Endothelial cell of umbilical vein (primary cell): ENCODE results near the gene ZNF154. TPM values are rescaled to one million over a fixed set of nuclear protein-coding genes. Genes with fewer than 3 reads are reported as not detected.

Source experiments
- BruUV-seq: library from RNA; stranded (reverse); fragments of 400-500 nt; replicated peaks from 2 replicates; lab custom pipeline; 2021; lab: Mats Ljungman, UMichigan
- CTCF ChIA-PET: fragments of 300-600, 350-600 bp; sonication (Branson Sonifier 250); formaldehyde crosslinking; loops from one replicate; lab custom pipeline; 2021; ENCODE audit warnings: antibody characterized with exemption, inconsistent platforms; lab: Charles Lee
- POLR2A ChIA-PET: fragments of 300-600, 350-600 bp; sonication (Branson Sonifier 250); formaldehyde crosslinking; loops from one replicate; lab custom pipeline; 2021; ENCODE audit warnings: antibody characterized with exemption, inconsistent platforms; lab: Charles Lee
- DNase-seq: peaks from one replicate; pipeline ENCODE4 v3.0.0-alpha.2; 2011; ENCODE audit warnings: low read depth, low spot score
- FAIRE-seq: peaks from 2 replicates; lab custom pipeline; 2011; peaks lifted over from hg19 to GRCh38; lab: Jason Lieb, UNC
- H2AFZ ChIP-seq: 2 replicates; pipeline ENCODE4 v1.6.0; 2012; ENCODE audit warnings: low read depth, low read length, control low read depth, inconsistent platforms
- H3K27ac ChIP-seq: 2 replicates; pipeline ENCODE4 v1.5.1; 2011; ENCODE audit warnings: low read depth, mild to moderate bottlenecking, control low read depth, low read length, moderate library complexity; ENCODE audit not compliant: insufficient read depth
- H3K27me3 ChIP-seq, 2 experiments: 2 replicates each; pipeline versions ENCODE4 v1.6.0 to v1.6.1; 2011; ENCODE audit warnings: low read length in 2 of 2, mixed read lengths in 1 of 2; ENCODE audit not compliant: control insufficient read depth in 2 of 2, insufficient read depth in 2 of 2
- H3K36me3 ChIP-seq, 2 experiments: 2 replicates in 1 of 2; 3 replicates in 1 of 2; pipeline ENCODE4 v1.5.1; 2011; ENCODE audit warnings: low read length in 2 of 2, mild to moderate bottlenecking in 1 of 2, moderate library complexity in 1 of 2; ENCODE audit not compliant: control insufficient read depth in 2 of 2, insufficient read depth in 2 of 2; ENCODE audit errors: extremely low read depth in 1 of 2
- H3K4me1 ChIP-seq: 3 replicates; pipeline ENCODE4 v1.5.1; 2011; ENCODE audit warnings: mild to moderate bottlenecking, low read length; ENCODE audit not compliant: control insufficient read depth, insufficient read depth; ENCODE audit errors: extremely low read depth
- H3K4me2 ChIP-seq: 2 replicates; pipeline ENCODE4 v1.6.1; 2011; ENCODE audit warnings: low read length, control low read depth, mixed read lengths; ENCODE audit not compliant: insufficient read depth
- H3K4me3 ChIP-seq, 3 experiments: fragments of 200-600 bp in 1 of 3; sonication (generic), shearing (Covaris generic) in 1 of 3; replicated peaks in 1 of 3; 2 replicates each; pipeline ENCODE4 v1.5.1; 2011 to 2016; ENCODE audit warnings: control low read depth in 3 of 3, low read length in 3 of 3, mild to moderate bottlenecking in 2 of 3, inconsistent platforms in 1 of 3, low read depth in 1 of 3, moderate library complexity in 1 of 3; ENCODE audit not compliant: insufficient read depth in 1 of 3
- H3K79me2 ChIP-seq: 2 replicates; pipeline ENCODE4 v1.6.0; 2012; ENCODE audit warnings: low read length, inconsistent platforms; ENCODE audit not compliant: control insufficient read depth, insufficient read depth
- H3K9ac ChIP-seq: replicated peaks from 2 replicates; pipeline ENCODE3; 2011; ENCODE audit warnings: low read length, control low read depth; ENCODE audit not compliant: insufficient read depth; ENCODE audit errors: extremely low read depth
- H3K9me1 ChIP-seq: replicated peaks from 3 replicates; pipeline ENCODE4 v1.6.0; 2011; ENCODE audit warnings: mild to moderate bottlenecking, low read length; ENCODE audit not compliant: control insufficient read depth, insufficient read depth; ENCODE audit errors: extremely low read depth
- H3K9me3 ChIP-seq: replicated peaks from 2 replicates; pipeline ENCODE4 v1.5.1; 2012; ENCODE audit warnings: low read length, inconsistent platforms; ENCODE audit not compliant: control insufficient read depth, insufficient read depth
- H4K20me1 ChIP-seq: replicated peaks from 2 replicates; pipeline ENCODE3; 2011; ENCODE audit warnings: mild to moderate bottlenecking, low read length; ENCODE audit not compliant: control insufficient read depth, insufficient read depth; ENCODE audit errors: extremely low read depth
- EZH2 ChIP-seq: IDR thresholded peaks from 2 replicates; pipeline ENCODE4 v1.6.1; 2012; ENCODE audit warnings: borderline replicate concordance, low read depth, mild to moderate bottlenecking, moderate library complexity, low read length, inconsistent platforms; ENCODE audit not compliant: severe bottlenecking
- dilution Hi-C: fragments of 300-500 bp; cut with MboI; formaldehyde crosslinking; loops from one replicate; pipeline ENCODE4 v1.15.0; 2019; ENCODE audit warnings: low sequenced_read_pairs; ENCODE audit not compliant: extremely low pct_ligation_motif_present
- intact Hi-C: fragments of 100-400 bp; cut with micrococcal nuclease; formaldehyde crosslinking; loops from one replicate; pipeline ENCODE4 v1.10.0; 2022
- polyA plus RNA-seq, 4 experiments: library from polyadenylated mRNA; depleted of rRNA in 3 of 4; stranded (reverse) in 3 of 4; unstranded in 1 of 4; fragments of >200 nt; gene quantifications; 2 replicates each; pipeline versions ENCODE4 v1.2.1 to v1.2.3, GENCODE V29; 2011 to 2012; ENCODE audit warnings: missing spikeins in 1 of 4
- total RNA-seq: library from RNA; stranded (reverse); gene quantifications from 2 replicates; pipeline ENCODE4 v1.2.3, GENCODE V29; 2021

ZNF154 gene
- total and polyA plus RNA-seq, 2 donors (not counting 3 experiments of a cell fraction or from before 2014, with no cell fraction given), result 1.3 to 2.0 TPM

DNA sequence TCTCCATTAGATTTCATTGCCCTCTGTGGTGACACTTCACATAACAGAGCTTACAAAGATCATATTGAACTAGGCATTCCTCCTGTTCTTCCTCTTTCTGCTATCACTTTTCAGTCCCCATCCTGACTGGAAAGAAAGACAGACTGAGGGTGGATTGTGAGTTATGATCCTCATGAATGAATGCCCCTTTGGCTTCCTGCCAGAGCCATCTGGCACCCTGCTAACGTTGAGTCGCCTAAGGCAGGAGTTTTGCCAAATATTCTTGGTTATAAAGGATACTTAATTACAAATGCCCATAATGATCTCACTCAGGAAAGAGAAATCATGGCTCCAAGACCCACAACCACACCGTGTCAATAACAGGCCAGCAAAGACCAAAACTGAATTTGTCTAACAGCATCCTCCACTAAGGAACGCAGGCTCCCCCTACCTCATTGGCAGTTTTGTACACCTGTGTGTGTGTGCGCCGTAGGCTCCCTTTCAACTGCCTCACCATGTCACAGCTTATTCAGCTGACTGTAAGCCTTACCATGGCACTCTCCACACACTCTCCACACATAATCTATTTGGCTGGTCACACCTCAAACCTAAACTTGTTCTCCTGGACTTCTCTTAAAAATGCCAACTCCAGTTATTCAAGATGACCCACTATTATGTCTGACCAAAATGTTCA is 60.5 kb downstream of the ZNF154 start:
- dilution Hi-C loops (no loop called here), intact Hi-C loops (no loop called here)
- H3K9me1 ChIP-seq, result no peaks in the 10 kb centered on the region
- no peaks in the 10 kb centered on the region for H3K27me3 ChIP-seq
- no peaks in the 10 kb centered on the region for H3K79me2 ChIP-seq
- DNase-seq (no peak), FAIRE-seq (no peak)
- no peak overlapping the region for H3K4me2 ChIP-seq
- H3K4me1 ChIP-seq, result no peaks in the 10 kb centered on the region
- CTCF ChIA-PET, result no interaction called here
- no peak for TF ChIP-seq EZH2
- no peak overlapping the region for H2AFZ ChIP-seq
- H4K20me1 ChIP-seq, result no peaks in the 10 kb centered on the region
- no peaks in the 10 kb centered on the region for H3K36me3 ChIP-seq
- H3K9me3 ChIP-seq, result no peaks in the 10 kb centered on the region
- BruUV-seq, result no TSS peak
- POLR2A ChIA-PET, result no interaction called here
- no peak overlapping the region for H3K4me3 ChIP-seq
- no peak overlapping the region for H3K9ac ChIP-seq
- H3K27ac ChIP-seq, result no peak overlapping the region

Other genes with a start within 250 kb of the ZNF154 start
- 6.4 and 7.0 TPM in 2 replicates for gene ZNF772, start 231.6 kb downstream of the ZNF154 start, total RNA-seq
- gene ZNF772, start 231.6 kb downstream of the ZNF154 start, polyA plus RNA-seq, result 1.5 and 3.1 TPM in 2 replicates
- 6.3 and 7.2 TPM in 2 replicates for gene ZNF419, start 221.5 kb downstream of the ZNF154 start, total RNA-seq
- gene ZNF419, start 221.5 kb downstream of the ZNF154 start, polyA plus RNA-seq, result 5.1 and 6.4 TPM in 2 replicates
- gene ZNF773, start 209.3 kb downstream of the ZNF154 start, total RNA-seq, result 4.3 and 5.5 TPM in 2 replicates
- 4.0 and 5.1 TPM in 2 replicates for gene ZNF773, start 209.3 kb downstream of the ZNF154 start, polyA plus RNA-seq
- 3.1 and 3.5 TPM in 2 replicates for gene ZNF549, start 181.8 kb downstream of the ZNF154 start, total RNA-seq
- 1.1 and 1.4 TPM in 2 replicates for gene ZNF549, start 181.8 kb downstream of the ZNF154 start, polyA plus RNA-seq
- gene ZNF550, start 149.3 kb downstream of the ZNF154 start, total RNA-seq, result 4.8 and 8.4 TPM in 2 replicates
- 2.0 and 2.5 TPM in 2 replicates for gene ZNF550, start 149.3 kb downstream of the ZNF154 start, polyA plus RNA-seq
- gene ZNF416, start 130.3 kb downstream of the ZNF154 start, total RNA-seq, result 3.8 and 4.2 TPM in 2 replicates
- 1.4 and 1.5 TPM in 2 replicates for gene ZNF416, start 130.3 kb downstream of the ZNF154 start, polyA plus RNA-seq
- gene ZIK1, start 125.1 kb downstream of the ZNF154 start, total RNA-seq, result 1.3 and 2.4 TPM in 2 replicates
- 0.79 and 0.99 TPM in 2 replicates for gene ZIK1, start 125.1 kb downstream of the ZNF154 start, polyA plus RNA-seq
- 4.0 TPM in 2 replicates for gene ZNF530, start 109.3 kb downstream of the ZNF154 start, total RNA-seq
- gene ZNF530, start 109.3 kb downstream of the ZNF154 start, polyA plus RNA-seq, result 1.5 and 1.7 TPM in 2 replicates
- gene ZNF134, start 95.0 kb downstream of the ZNF154 start, total RNA-seq, result 11.1 and 12.3 TPM in 2 replicates
- 3.5 and 6.4 TPM in 2 replicates for gene ZNF134, start 95.0 kb downstream of the ZNF154 start, polyA plus RNA-seq
- gene ZNF211, start 76.0 kb downstream of the ZNF154 start, total RNA-seq, result 8.6 and 9.4 TPM in 2 replicates
- gene ZNF211, start 76.0 kb downstream of the ZNF154 start, polyA plus RNA-seq, result 4.7 and 6.3 TPM in 2 replicates
- gene ZSCAN4, start 40.3 kb downstream of the ZNF154 start, total RNA-seq, result not detected in 2 replicates
- gene ZSCAN4, start 40.3 kb downstream of the ZNF154 start, polyA plus RNA-seq, result not detected in 2 replicates
- 5.6 and 6.1 TPM in 2 replicates for gene ZNF551, start 27.2 kb downstream of the ZNF154 start, total RNA-seq
- 2.6 and 2.7 TPM in 2 replicates for gene ZNF551, start 27.2 kb downstream of the ZNF154 start, polyA plus RNA-seq
- gene ZNF671, start 18.4 kb upstream of the ZNF154 start, total RNA-seq, result 2.3 and 2.7 TPM in 2 replicates
- 2.6 and 4.1 TPM in 2 replicates for gene ZNF671, start 18.4 kb upstream of the ZNF154 start, polyA plus RNA-seq
- 12.1 and 13.1 TPM in 2 replicates for gene ZNF776, start 37.6 kb upstream of the ZNF154 start, total RNA-seq
- gene ZNF776, start 37.6 kb upstream of the ZNF154 start, polyA plus RNA-seq, result 5.0 and 5.7 TPM in 2 replicates
- gene ZNF586, start 60.5 kb upstream of the ZNF154 start, total RNA-seq, result 12.6 and 14.7 TPM in 2 replicates
- 4.8 and 6.0 TPM in 2 replicates for gene ZNF586, start 60.5 kb upstream of the ZNF154 start, polyA plus RNA-seq
- 6.1 and 6.5 TPM in 2 replicates for gene ZNF552, start 105.7 kb upstream of the ZNF154 start, total RNA-seq
- gene ZNF552, start 105.7 kb upstream of the ZNF154 start, polyA plus RNA-seq, result 3.0 and 3.3 TPM in 2 replicates
- gene ZNF587B, start 121.1 kb upstream of the ZNF154 start, total RNA-seq, result 15.6 and 16.3 TPM in 2 replicates
- 2.8 and 3.2 TPM in 2 replicates for gene ZNF587B, start 121.1 kb upstream of the ZNF154 start, polyA plus RNA-seq
- 43.1 and 44.0 TPM in 2 replicates for gene ZNF587, start 140.7 kb upstream of the ZNF154 start, total RNA-seq
- 11.2 and 13.1 TPM in 2 replicates for gene ZNF587, start 140.7 kb upstream of the ZNF154 start, polyA plus RNA-seq
- gene ZNF814, start 179.8 kb upstream of the ZNF154 start, total RNA-seq, result 3.8 and 7.9 TPM in 2 replicates
- gene ZNF814, start 179.8 kb upstream of the ZNF154 start, polyA plus RNA-seq, result 3.3 and 5.7 TPM in 2 replicates
- 10.6 and 17.8 TPM in 2 replicates for gene ZNF417, start 207.4 kb upstream of the ZNF154 start, total RNA-seq
- gene ZNF417, start 207.4 kb upstream of the ZNF154 start, polyA plus RNA-seq, result 2.1 and 3.1 TPM in 2 replicates
- 3.5 and 5.4 TPM in 2 replicates for gene ZNF418, start 226.2 kb upstream of the ZNF154 start, total RNA-seq
- 0.97 and 1.7 TPM in 2 replicates for gene ZNF418, start 226.2 kb upstream of the ZNF154 start, polyA plus RNA-seq
- 3.7 and 4.0 TPM in 2 replicates for gene ZNF256, start 238.5 kb upstream of the ZNF154 start, total RNA-seq
- gene ZNF256, start 238.5 kb upstream of the ZNF154 start, polyA plus RNA-seq, result 1.5 and 1.9 TPM in 2 replicates